Measurements from ENCODE around the gene ARL14EP.

GRCh38 chr11:30295178-30295885, 27.6 kb upstream of the ARL14EP start:
- TF ChIP-seq, protein P1, sequence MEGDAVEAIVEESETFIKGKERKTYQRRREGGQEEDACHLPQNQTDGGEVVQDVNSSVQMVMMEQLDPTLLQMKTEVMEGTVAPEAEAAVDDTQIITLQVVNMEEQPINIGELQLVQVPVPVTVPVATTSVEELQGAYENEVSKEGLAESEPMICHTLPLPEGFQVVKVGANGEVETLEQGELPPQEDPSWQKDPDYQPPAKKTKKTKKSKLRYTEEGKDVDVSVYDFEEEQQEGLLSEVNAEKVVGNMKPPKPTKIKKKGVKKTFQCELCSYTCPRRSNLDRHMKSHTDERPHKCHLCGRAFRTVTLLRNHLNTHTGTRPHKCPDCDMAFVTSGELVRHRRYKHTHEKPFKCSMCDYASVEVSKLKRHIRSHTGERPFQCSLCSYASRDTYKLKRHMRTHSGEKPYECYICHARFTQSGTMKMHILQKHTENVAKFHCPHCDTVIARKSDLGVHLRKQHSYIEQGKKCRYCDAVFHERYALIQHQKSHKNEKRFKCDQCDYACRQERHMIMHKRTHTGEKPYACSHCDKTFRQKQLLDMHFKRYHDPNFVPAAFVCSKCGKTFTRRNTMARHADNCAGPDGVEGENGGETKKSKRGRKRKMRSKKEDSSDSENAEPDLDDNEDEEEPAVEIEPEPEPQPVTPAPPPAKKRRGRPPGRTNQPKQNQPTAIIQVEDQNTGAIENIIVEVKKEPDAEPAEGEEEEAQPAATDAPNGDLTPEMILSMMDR (conservative IDR thresholded peaks at IDR 0.05): no peak
- TF ChIP-seq ZFX (IDR thresholded peaks at IDR 0.05): no peak

Data from C4-2B (cell line).